GM23338 (cell line): ENCODE results near the gene LPP. TPM values are rescaled to one million over a fixed set of nuclear protein-coding genes. Genes with fewer than 3 reads are reported as not detected.

Experiments used
- ATAC-seq: fragments of 200-7000 bp; cut with Tn5 transposase; 3 replicates; pipeline ENCODE4 v1.9.1; 2020
- DNase-seq: peaks from one replicate; pipeline ENCODE4 v3.0.0-alpha.2; 2015; ENCODE audit warnings: low spot score
- H2AFZ ChIP-seq: fragments of 200-600 bp; sonication (generic); 2 replicates; pipeline ENCODE4 v1.8.0; 2016; ENCODE audit warnings: antibody characterized with exemption, mild to moderate bottlenecking, moderate library complexity
- H3F3A ChIP-seq: fragments of 200-600 bp; sonication (generic); replicated peaks from 2 replicates; pipeline ENCODE4 v1.8.0; 2017; ENCODE audit warnings: antibody characterized with exemption, mixed run types, low read depth
- H3K27ac ChIP-seq: fragments of 200-600 bp; sonication (generic); 2 replicates; pipeline ENCODE4 v1.6.1; 2016; ENCODE audit warnings: low read depth
- H3K27me3 ChIP-seq: fragments of 200-600 bp; sonication (generic); 2 replicates; pipeline ENCODE4 v1.8.0; 2016; ENCODE audit warnings: mild to moderate bottlenecking, mixed run types, moderate library complexity; ENCODE audit not compliant: insufficient read depth
- H3K36me3 ChIP-seq: fragments of 200-600 bp; sonication (generic); 2 replicates; pipeline ENCODE4 v1.8.0; 2016; ENCODE audit warnings: mild to moderate bottlenecking; ENCODE audit not compliant: insufficient read depth
- H3K4me1 ChIP-seq: fragments of 200-600 bp; sonication (generic); 2 replicates; pipeline ENCODE4 v1.8.0; 2016; ENCODE audit warnings: mild to moderate bottlenecking, moderate library complexity; ENCODE audit not compliant: insufficient read depth
- H3K4me2 ChIP-seq: fragments of 200-600 bp; sonication (generic); 2 replicates; pipeline ENCODE4 v1.7.1; 2017; ENCODE audit warnings: mixed run types
- H3K4me3 ChIP-seq: fragments of 200-600 bp; sonication (generic); 2 replicates; pipeline ENCODE4 v1.6.1; 2016; ENCODE audit warnings: mixed run types
- H3K79me2 ChIP-seq: fragments of 200-600 bp; sonication (generic); replicated peaks from 2 replicates; pipeline ENCODE4 v1.8.0; 2017; ENCODE audit warnings: mild to moderate bottlenecking; ENCODE audit not compliant: insufficient read depth
- H3K9me2 ChIP-seq: fragments of 200-600 bp; sonication (generic); 2 replicates; pipeline ENCODE4 v1.8.0; 2017; ENCODE audit not compliant: insufficient read depth
- H4K20me1 ChIP-seq: fragments of 200-600 bp; sonication (generic); replicated peaks from 2 replicates; pipeline ENCODE4 v1.8.0; 2017; ENCODE audit warnings: mild to moderate bottlenecking; ENCODE audit not compliant: insufficient read depth
- H3K27ac Mint-ChIP-seq: 2 replicates; pipeline ENCODE4 v1.8.0; 2020; ENCODE audit warnings: inconsistent platforms, mild to moderate bottlenecking, moderate library complexity, mixed read lengths
- H3K27me3 Mint-ChIP-seq: 3 replicates; pipeline ENCODE4 v1.8.0; 2022; ENCODE audit warnings: low read depth, mild to moderate bottlenecking, moderate library complexity, mixed read lengths, inconsistent platforms; ENCODE audit not compliant: insufficient read depth, poor library complexity
- H3K36me3 Mint-ChIP-seq: 3 replicates; pipeline ENCODE4 v1.8.0; 2021; ENCODE audit warnings: low read depth, mild to moderate bottlenecking, inconsistent platforms, moderate library complexity, mixed read lengths
- H3K4me1 Mint-ChIP-seq: 3 replicates; pipeline ENCODE4 v1.8.0; 2020; ENCODE audit warnings: mild to moderate bottlenecking, inconsistent platforms, mixed read lengths
- H3K4me3 Mint-ChIP-seq: 3 replicates; pipeline ENCODE4 v1.8.0; 2021; ENCODE audit warnings: moderate library complexity, mild to moderate bottlenecking, inconsistent platforms, mixed read lengths
- H3K9me3 Mint-ChIP-seq: 3 replicates; pipeline ENCODE4 v1.8.0; 2020; ENCODE audit warnings: moderate library complexity, mild to moderate bottlenecking, inconsistent platforms, mixed read lengths
- CREB1 ChIP-seq: fragments of 250-450 bp; sonication (Bioruptor Pico); IDR thresholded peaks from 2 replicates; pipeline ENCODE4 v1.5.0; 2020; ENCODE audit warnings: low read depth, mild to moderate bottlenecking, moderate library complexity
- EZH2 ChIP-seq: fragments of 200-600 bp; sonication (generic); IDR thresholded peaks from one replicate; pipeline ENCODE4 v1.8.0; 2017; ENCODE audit warnings: antibody characterized with exemption, mild to moderate bottlenecking, low read depth; ENCODE audit not compliant: unreplicated experiment
- EZH2phosphoT487 ChIP-seq: fragments of 200-600 bp; sonication (generic); IDR thresholded peaks from one replicate; pipeline ENCODE4 v1.8.1; 2018; ENCODE audit warnings: antibody characterized with exemption; ENCODE audit not compliant: unreplicated experiment
- JUNB ChIP-seq: IDR thresholded peaks from one replicate; pipeline ENCODE4 v1.6.1; 2016; ENCODE audit warnings: antibody characterized with exemption; ENCODE audit not compliant: unreplicated experiment
- NANOG ChIP-seq: IDR thresholded peaks from 2 replicates; pipeline ENCODE4 v1.6.1; 2016; ENCODE audit warnings: antibody characterized with exemption, borderline replicate concordance
- POLR2AphosphoS5 ChIP-seq: IDR thresholded peaks from 2 replicates; pipeline ENCODE4 v1.6.1; 2016; ENCODE audit warnings: antibody characterized with exemption, low read depth
- STAT1 ChIP-seq: IDR thresholded peaks from one replicate; pipeline ENCODE4 v1.6.1; 2016; ENCODE audit warnings: antibody characterized with exemption; ENCODE audit not compliant: unreplicated experiment
- ZNF114 ChIP-seq: fragments of 250-450 bp; sonication (Bioruptor Pico); IDR thresholded peaks from 2 replicates; pipeline ENCODE4 v1.5.0; 2020; ENCODE audit warnings: mild to moderate bottlenecking, moderate library complexity
- ZNF331 ChIP-seq: fragments of 250-450 bp; sonication (Bioruptor Pico); IDR thresholded peaks from 2 replicates; pipeline ENCODE4 v1.5.0; 2020; ENCODE audit warnings: low read depth, mild to moderate bottlenecking, moderate library complexity
- polyA plus RNA-seq: library from polyadenylated mRNA; unstranded; fragments of >200 nt; fragmentation: Nextera tagmentation; extraction: Ambion mirVana; gene quantifications from 2 replicates; pipeline ENCODE4 v1.2.1, GENCODE V29; 2016
- total RNA-seq: library from RNA; depleted of rRNA; stranded (reverse); fragments of >200 nt; shearing (Covaris generic); gene quantifications from 2 replicates; pipeline ENCODE4 v1.2.3, GENCODE V29; 2014
- TF ChIP-seq, protein P1 (sequence below), 2 experiments: fragments of 200-600 bp in 1 of 2; sonication (generic) in 1 of 2; conservative IDR thresholded peaks; 2 replicates each; pipeline versions ENCODE4 v1.5.1 to v1.6.1; 2016 to 2017; ENCODE audit warnings: antibody characterized with exemption in 2 of 2, low read depth in 2 of 2, mild to moderate bottlenecking in 2 of 2, moderate library complexity in 1 of 2
- TF ChIP-seq, protein P2 (sequence below): IDR thresholded peaks from 2 replicates; pipeline ENCODE4 v1.6.1; 2016; ENCODE audit warnings: antibody characterized with exemption
- TF ChIP-seq, protein P3 (sequence below): IDR thresholded peaks from one replicate; pipeline ENCODE4 v1.6.1; 2018; ENCODE audit warnings: antibody characterized with exemption; ENCODE audit not compliant: unreplicated experiment

Gene LPP
- total and polyA plus RNA-seq, 2 experiments from 2014 or later = 23.0 to 35.2 TPM

DNA sequence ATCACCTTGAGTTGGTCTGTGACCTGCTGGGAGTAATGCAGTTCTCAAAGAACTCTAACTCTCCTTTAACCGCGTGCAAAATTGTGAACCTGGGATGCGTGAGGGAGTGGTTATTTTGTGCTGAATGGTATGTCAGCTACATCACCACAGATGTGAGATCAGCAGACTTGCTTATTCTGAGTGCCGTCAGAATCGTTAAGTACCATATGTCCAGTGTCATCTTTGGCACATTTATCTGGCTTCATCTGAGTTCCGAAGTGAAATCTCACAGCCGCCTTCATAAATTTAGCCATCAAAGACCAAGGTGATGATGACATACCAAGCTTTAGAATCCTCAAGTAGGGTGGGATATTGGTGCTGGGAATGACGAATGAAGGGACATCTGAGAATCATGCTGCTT is 670.6 kb downstream of the LPP start (continued):
- TF ChIP-seq POLR2AphosphoS5 (no peak), JUNB (no peak), STAT1 (no peak)
- TF ChIP-seq, protein P1, sequence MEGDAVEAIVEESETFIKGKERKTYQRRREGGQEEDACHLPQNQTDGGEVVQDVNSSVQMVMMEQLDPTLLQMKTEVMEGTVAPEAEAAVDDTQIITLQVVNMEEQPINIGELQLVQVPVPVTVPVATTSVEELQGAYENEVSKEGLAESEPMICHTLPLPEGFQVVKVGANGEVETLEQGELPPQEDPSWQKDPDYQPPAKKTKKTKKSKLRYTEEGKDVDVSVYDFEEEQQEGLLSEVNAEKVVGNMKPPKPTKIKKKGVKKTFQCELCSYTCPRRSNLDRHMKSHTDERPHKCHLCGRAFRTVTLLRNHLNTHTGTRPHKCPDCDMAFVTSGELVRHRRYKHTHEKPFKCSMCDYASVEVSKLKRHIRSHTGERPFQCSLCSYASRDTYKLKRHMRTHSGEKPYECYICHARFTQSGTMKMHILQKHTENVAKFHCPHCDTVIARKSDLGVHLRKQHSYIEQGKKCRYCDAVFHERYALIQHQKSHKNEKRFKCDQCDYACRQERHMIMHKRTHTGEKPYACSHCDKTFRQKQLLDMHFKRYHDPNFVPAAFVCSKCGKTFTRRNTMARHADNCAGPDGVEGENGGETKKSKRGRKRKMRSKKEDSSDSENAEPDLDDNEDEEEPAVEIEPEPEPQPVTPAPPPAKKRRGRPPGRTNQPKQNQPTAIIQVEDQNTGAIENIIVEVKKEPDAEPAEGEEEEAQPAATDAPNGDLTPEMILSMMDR (conservative IDR thresholded peaks at IDR 0.05; ENCODE audit: low read depth in 2 of 2) = no peak

DNA sequence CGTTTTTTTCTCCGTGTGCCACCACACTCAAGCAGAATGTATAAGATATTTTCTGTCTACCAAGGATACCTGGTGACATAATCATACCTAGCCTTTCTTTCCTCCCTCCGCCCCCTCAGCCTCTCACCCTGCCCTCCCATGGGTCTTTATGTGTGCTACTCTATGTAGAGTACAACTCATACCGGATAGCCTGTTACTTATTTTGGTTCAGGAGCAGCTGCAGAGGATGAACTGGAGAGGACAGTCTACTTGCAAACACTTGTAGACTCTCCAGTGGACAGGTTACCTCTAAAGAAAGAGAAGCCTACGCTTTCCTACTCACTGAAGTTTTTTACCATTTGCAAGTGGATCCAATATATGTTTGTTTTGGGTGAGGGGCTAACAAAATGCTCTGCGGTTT is 671.9 kb downstream of the LPP start:
- no peaks in the 10 kb centered on the region for H3K27me3 ChIP-seq
- no peaks in the 10 kb centered on the region for H3K4me1 ChIP-seq
- Mint-ChIP-seq H3K27ac (no peak overlapping the region), H3K4me1 (no peaks in the 10 kb centered on the region), H3K9me3 (no peaks in the 10 kb centered on the region), H3K4me3 (no peak overlapping the region), H3K27me3 (no peaks in the 10 kb centered on the region), H3K36me3 (no peaks in the 10 kb centered on the region)
- no peak overlapping the region for H3K27ac ChIP-seq
- DNase-seq = no peak
- H3K79me2 ChIP-seq = no peaks in the 10 kb centered on the region
- H2AFZ ChIP-seq = no peak overlapping the region
- H3F3A ChIP-seq = no peaks in the 10 kb centered on the region
- no peaks in the 10 kb centered on the region for H3K36me3 ChIP-seq
- no peak overlapping the region for H3K4me2 ChIP-seq
- no peaks in the 10 kb centered on the region for H4K20me1 ChIP-seq
- ATAC-seq = no peak
- H3K9me2 ChIP-seq = no peaks in the 10 kb centered on the region
- no peak overlapping the region for H3K4me3 ChIP-seq
- TF ChIP-seq ZNF331 (CRISPR knock-in tag) (no peak), NANOG (no peak), EZH2 (no peak), JUNB (no peak), POLR2AphosphoS5 (no peak), ZNF114 (CRISPR knock-in tag) (no peak), EZH2phosphoT487 (no peak), STAT1 (no peak), CREB1 (CRISPR knock-in tag) (no peak)
- TF ChIP-seq, protein P2, sequence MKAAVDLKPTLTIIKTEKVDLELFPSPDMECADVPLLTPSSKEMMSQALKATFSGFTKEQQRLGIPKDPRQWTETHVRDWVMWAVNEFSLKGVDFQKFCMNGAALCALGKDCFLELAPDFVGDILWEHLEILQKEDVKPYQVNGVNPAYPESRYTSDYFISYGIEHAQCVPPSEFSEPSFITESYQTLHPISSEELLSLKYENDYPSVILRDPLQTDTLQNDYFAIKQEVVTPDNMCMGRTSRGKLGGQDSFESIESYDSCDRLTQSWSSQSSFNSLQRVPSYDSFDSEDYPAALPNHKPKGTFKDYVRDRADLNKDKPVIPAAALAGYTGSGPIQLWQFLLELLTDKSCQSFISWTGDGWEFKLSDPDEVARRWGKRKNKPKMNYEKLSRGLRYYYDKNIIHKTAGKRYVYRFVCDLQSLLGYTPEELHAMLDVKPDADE = no peak
- TF ChIP-seq, protein P3, sequence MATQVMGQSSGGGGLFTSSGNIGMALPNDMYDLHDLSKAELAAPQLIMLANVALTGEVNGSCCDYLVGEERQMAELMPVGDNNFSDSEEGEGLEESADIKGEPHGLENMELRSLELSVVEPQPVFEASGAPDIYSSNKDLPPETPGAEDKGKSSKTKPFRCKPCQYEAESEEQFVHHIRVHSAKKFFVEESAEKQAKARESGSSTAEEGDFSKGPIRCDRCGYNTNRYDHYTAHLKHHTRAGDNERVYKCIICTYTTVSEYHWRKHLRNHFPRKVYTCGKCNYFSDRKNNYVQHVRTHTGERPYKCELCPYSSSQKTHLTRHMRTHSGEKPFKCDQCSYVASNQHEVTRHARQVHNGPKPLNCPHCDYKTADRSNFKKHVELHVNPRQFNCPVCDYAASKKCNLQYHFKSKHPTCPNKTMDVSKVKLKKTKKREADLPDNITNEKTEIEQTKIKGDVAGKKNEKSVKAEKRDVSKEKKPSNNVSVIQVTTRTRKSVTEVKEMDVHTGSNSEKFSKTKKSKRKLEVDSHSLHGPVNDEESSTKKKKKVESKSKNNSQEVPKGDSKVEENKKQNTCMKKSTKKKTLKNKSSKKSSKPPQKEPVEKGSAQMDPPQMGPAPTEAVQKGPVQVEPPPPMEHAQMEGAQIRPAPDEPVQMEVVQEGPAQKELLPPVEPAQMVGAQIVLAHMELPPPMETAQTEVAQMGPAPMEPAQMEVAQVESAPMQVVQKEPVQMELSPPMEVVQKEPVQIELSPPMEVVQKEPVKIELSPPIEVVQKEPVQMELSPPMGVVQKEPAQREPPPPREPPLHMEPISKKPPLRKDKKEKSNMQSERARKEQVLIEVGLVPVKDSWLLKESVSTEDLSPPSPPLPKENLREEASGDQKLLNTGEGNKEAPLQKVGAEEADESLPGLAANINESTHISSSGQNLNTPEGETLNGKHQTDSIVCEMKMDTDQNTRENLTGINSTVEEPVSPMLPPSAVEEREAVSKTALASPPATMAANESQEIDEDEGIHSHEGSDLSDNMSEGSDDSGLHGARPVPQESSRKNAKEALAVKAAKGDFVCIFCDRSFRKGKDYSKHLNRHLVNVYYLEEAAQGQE = no peak
- TF ChIP-seq, protein P1 (conservative IDR thresholded peaks at IDR 0.05; ENCODE audit: low read depth in 2 of 2) = no peak
